Esophagus (tissue), 2 donors: ENCODE results near the gene IZUMO1. TPM values are rescaled to one million over a fixed set of nuclear protein-coding genes. Genes with fewer than 3 reads are reported as not detected.
"Not testable (repeated sequence)": the region's sequence is repeated elsewhere in the genome, so short reads cannot be mapped to it uniquely, and the experiment has no call there.

Source experiments
- H3K27ac ChIP-seq, 2 donors: one replicate each; pipeline ENCODE4 v1.5.1; 2013; ENCODE audit warnings: low read depth in 2 of 2, mild to moderate bottlenecking in 2 of 2, inconsistent platforms in 1 of 2, low read length in 1 of 2, moderate library complexity in 1 of 2
- H3K27me3 ChIP-seq, 2 donors: one replicate each; pipeline ENCODE4 v1.6.1; 2013; ENCODE audit warnings: low read length in 2 of 2, control low read depth in 1 of 2, mild to moderate bottlenecking in 1 of 2; ENCODE audit not compliant: insufficient read depth in 2 of 2, control insufficient read depth in 1 of 2
- H3K36me3 ChIP-seq, 2 donors: one replicate each; pipeline ENCODE4 v1.6.1; 2013; ENCODE audit warnings: low read length in 1 of 2; ENCODE audit not compliant: control insufficient read depth in 2 of 2, insufficient read depth in 2 of 2
- H3K4me1 ChIP-seq, 2 donors: one replicate each; pipeline ENCODE4 v1.6.1; 2013; ENCODE audit warnings: low read length in 1 of 2; ENCODE audit not compliant: control insufficient read depth in 2 of 2, insufficient read depth in 2 of 2
- H3K4me3 ChIP-seq, 2 donors: one replicate each; pipeline ENCODE4 v1.5.1; 2013; ENCODE audit warnings: low read length in 2 of 2, mild to moderate bottlenecking in 2 of 2, low read depth in 1 of 2, moderate library complexity in 1 of 2
- H3K9me3 ChIP-seq, 2 donors: one replicate each; pipeline ENCODE4 v1.6.1; 2013; ENCODE audit warnings: mild to moderate bottlenecking in 2 of 2, low read depth in 1 of 2, low read length in 1 of 2, moderate library complexity in 1 of 2; ENCODE audit not compliant: control insufficient read depth in 2 of 2, insufficient read depth in 1 of 2
- WGBS, 2 donors: extraction: QIAGEN DNeasy Blood & Tissue Kit; methylation state at CpG; one replicate each; pipeline ENCODE4 v1.1.7; 2013; 5-methylcytosine and 5-hydroxymethylcytosine counted together
- polyA plus RNA-seq, 2 donors: library from polyadenylated mRNA; stranded (reverse); fragments of 200-250 nt; gene quantifications; one replicate each; pipeline ENCODE4 v1.2.3, GENCODE V29; 2013
- donor health status: healthy with polysubstance abuse.
- donor health status: Bipolar disorder and iron deficiency.

The IZUMO1 gene
- polyA plus RNA-seq, 2 donors = 0.16 to 0.39 TPM

DNA sequence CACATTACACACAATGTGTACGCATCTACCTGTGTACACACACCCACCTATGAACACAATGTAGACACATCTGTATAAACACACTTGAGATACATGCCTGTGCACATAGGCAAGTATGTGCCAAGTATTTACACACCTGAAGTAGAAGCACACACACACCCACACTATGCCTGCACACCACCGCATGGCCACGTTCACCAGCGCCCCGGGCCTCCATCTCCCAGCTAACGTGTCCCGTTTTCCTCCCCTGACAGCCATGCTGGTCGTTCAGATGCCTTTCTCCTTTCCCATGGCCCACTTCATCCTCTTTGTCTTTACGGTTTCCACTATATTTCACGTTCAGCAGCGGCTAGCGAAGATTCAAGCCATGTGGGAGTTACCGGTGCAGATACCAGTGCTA lies 44.0 kb downstream of the IZUMO1 start:
- H3K27ac ChIP-seq = no peak overlapping the region
- H3K36me3 ChIP-seq = peaks cover 3 to 17% of the 10 kb centered on the region in 2 donors
- H3K27me3 ChIP-seq = no peaks in the 10 kb centered on the region
- H3K9me3 ChIP-seq = no peaks in the 10 kb centered on the region
- 89 to 90% methylated on average over 13 of the region's 13 CpGs for WGBS, 2 donors
- H3K4me3 ChIP-seq = no peak overlapping the region
- H3K4me1 ChIP-seq = no peaks in the 10 kb centered on the region

GRCh38 chr19:48698046-48698445 lies 48.7 kb downstream of the IZUMO1 start:
- peaks cover 0 to 10% of the 10 kb centered on the region in 2 donors for H3K36me3 ChIP-seq
- 37 to 50% methylated on average over 4 of the region's 4 CpGs for WGBS, 2 donors

DNA sequence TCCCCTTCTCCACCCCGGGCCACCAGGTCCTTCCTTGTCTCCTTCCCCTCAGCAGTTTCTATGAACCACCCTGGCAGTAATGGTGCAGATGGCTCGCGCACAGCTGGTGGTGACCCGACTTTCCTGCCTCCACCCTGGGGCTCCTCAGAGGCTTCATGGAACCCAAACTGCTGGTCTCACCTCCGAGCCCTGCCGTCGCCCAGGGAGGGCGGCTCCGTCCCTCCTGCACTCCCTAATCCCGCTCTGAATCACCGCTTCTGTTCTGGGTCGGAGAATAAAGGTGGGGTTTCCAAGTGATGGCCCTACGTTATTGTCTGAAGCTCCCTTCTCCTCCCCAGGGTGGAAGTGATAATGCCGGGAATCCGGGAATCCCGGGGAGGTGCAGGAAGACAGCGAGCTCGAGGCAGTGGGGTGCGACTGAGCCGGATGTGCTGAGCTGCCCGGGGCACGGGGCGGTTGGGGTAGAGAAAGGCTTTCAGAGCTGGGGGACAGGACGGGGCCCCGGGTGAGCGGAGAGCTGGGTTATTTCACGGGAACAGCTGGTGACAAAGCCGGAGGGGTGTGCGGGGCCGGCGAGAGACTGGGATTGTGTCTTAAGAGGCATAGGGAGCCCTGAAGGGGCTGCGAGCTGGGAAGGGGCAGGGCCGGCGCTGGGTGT lies 50.2 kb downstream of the IZUMO1 start:
- Histone ChIP-seq H3K4me1 (peaks cover 0 to 9% of the 10 kb centered on the region in 2 donors), H3K4me3 (peak overlapping the region; percentile 58 to 70), H3K9me3 (no peaks in the 10 kb centered on the region), H3K36me3 (peaks cover 0 to 5% of the 10 kb centered on the region in 2 donors), H3K27me3 (no peaks in the 10 kb centered on the region), H3K27ac (peak overlapping the region; percentile 95 to 97)
- 5% methylated on average over 34 of the region's 34 CpGs for WGBS, 2 donors

More at GRCh38 chr19:48698046-48698445, 48.7 kb downstream of the IZUMO1 start:
- Histone ChIP-seq H3K27ac (peak overlapping the region in 1 of 2 donors; percentile 78), H3K4me3 (no peak overlapping the region), H3K9me3 (no peaks in the 10 kb centered on the region), H3K4me1 (peaks cover 0 to 9% of the 10 kb centered on the region in 2 donors), H3K27me3 (no peaks in the 10 kb centered on the region)

DNA sequence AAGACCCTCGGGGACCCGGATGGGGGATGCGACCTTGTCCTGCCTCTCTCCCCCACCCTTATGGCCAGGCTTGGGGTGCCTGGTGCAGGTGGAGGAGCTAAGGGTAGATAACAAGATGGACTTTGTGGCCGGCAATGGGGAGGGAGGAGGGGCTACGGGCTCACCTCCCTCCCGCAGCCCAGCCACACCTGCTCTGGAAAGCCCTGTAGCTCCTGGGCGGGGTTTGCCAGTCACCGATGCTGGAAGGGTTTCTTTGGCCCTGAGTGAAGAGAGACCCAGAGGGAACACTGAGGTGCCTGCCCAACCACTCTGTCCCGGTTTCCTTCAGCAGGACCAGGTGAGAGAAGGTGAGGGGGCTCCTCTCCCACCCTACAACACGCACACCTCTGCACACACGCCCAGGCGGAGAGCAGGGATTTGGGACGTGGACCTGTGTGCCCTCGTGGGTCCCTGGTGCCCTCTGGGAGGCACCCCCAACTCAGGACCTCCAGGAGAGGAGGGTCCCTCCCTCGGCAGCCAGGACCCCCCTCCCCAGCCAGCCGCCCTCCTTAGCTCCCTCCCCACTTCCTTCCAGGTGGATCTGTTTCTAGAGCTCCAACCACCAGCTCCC lies 50.9 kb downstream of the IZUMO1 start, which contains the start of gene FUT2:
FUT2 (plus strand) TSS at position 229 of the 610 bp plus-strand sequence. CDS start 6,986 bp downstream, outside the sequence.
- no peaks in the 10 kb centered on the region for H3K9me3 ChIP-seq
- peak within 1 kb of the TSS; percentile 58 to 70 for H3K4me3 ChIP-seq
- peaks cover 0 to 2% of the 10 kb centered on the region in 2 donors for H3K36me3 ChIP-seq
- 29 to 31% methylated on average over 13 to 16 of the region's 16 CpGs for WGBS, 2 donors
- H3K4me1 ChIP-seq = peaks cover 0 to 9% of the 10 kb centered on the region in 2 donors
- peak within 1 kb of the TSS; percentile 95 to 97 for H3K27ac ChIP-seq
- H3K27me3 ChIP-seq = no peaks in the 10 kb centered on the region

DNA sequence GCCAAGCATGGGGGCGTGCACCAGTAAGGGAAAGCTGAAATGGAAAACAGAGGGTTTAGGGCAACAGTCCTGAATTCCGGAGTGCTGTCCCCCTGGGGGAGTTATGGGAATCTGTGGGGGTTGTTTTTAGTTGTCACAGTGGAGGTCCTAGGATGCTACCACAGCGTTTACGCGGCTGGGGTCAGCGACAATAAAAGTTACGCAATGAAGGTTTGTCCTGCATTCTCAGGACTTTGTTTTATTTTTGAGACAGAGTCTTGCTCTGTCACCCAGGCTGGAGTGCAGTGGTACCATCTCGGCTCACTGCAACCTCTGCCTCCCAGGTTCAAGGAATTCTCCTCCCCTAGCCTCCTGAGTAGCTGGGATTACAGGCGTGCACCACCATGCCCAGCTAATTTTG lies 53.1 kb downstream of the IZUMO1 start:
- not testable (repeated sequence) for H3K4me3 ChIP-seq, H3K9me3 ChIP-seq, H3K27me3 ChIP-seq, H3K36me3 ChIP-seq, H3K4me1 ChIP-seq, H3K27ac ChIP-seq
- WGBS, 2 donors = 90 to 93% methylated on average over 9 of the region's 9 CpGs

Other genes starting within 250 kb of the IZUMO1 start
- 1 to 10 TPM; 2.9 to 7.5 TPM for gene LMTK3, start 235.1 kb downstream of the IZUMO1 start, polyA plus RNA-seq
- 100 to 1,000 TPM; 295 to 320 TPM for gene SULT2B1, start 194.7 kb downstream of the IZUMO1 start, polyA plus RNA-seq
- gene SPACA4, start 140.2 kb downstream of the IZUMO1 start, polyA plus RNA-seq = 1 to 10 TPM; 1.2 to 1.9 TPM
- 10 to 100 TPM in 1 of 2 donors, 1 to 10 TPM in 1; 6.5 to 26.7 TPM for gene FAM83E, start 131.8 kb downstream of the IZUMO1 start, polyA plus RNA-seq
- gene RPL18, start 127.7 kb downstream of the IZUMO1 start, polyA plus RNA-seq = 1,000 to 10,000 TPM; 2,667 to 2,860 TPM
- gene SPHK2, start 127.4 kb downstream of the IZUMO1 start, polyA plus RNA-seq = 10 to 100 TPM in 1 of 2 donors, 1 to 10 TPM in 1; 9.0 to 15.5 TPM
- 10 to 100 TPM in 1 of 2 donors, 1 to 10 TPM in 1; 8.9 to 13.3 TPM for gene DBP, start 109.5 kb downstream of the IZUMO1 start, polyA plus RNA-seq
- 10 to 100 TPM in 1 of 2 donors, 1 to 10 TPM in 1; 6.8 to 12.7 TPM for gene CA11, start 100.7 kb downstream of the IZUMO1 start, polyA plus RNA-seq
- gene NTN5, start 73.9 kb downstream of the IZUMO1 start, polyA plus RNA-seq = under 1 TPM; 0.25 to 0.39 TPM
- 10 to 100 TPM; 34.5 to 51.8 TPM for gene FUT2, start 50.9 kb downstream of the IZUMO1 start, polyA plus RNA-seq
- 1 to 10 TPM in 1 of 2 donors, under 1 TPM in 1; 0.96 to 1.6 TPM for gene MAMSTR, start 27.2 kb downstream of the IZUMO1 start, polyA plus RNA-seq
- 10 to 100 TPM in 1 of 2 donors, 1 to 10 TPM in 1; 7.0 to 11.4 TPM for gene RASIP1, start 6.3 kb downstream of the IZUMO1 start, polyA plus RNA-seq
- 1 to 10 TPM; 1.1 to 2.4 TPM for gene FUT1, start 5.7 kb upstream of the IZUMO1 start, polyA plus RNA-seq
- gene FGF21, start 8.6 kb upstream of the IZUMO1 start, polyA plus RNA-seq = not detected
- 10 to 100 TPM; 21.9 to 31.4 TPM for gene BCAT2, start 64.1 kb upstream of the IZUMO1 start, polyA plus RNA-seq
- 1 to 10 TPM; 2.2 to 3.4 TPM for gene HSD17B14, start 89.6 kb upstream of the IZUMO1 start, polyA plus RNA-seq
- gene PLEKHA4, start 121.7 kb upstream of the IZUMO1 start, polyA plus RNA-seq = 1 to 10 TPM; 8.6 to 9.2 TPM
- 100 to 1,000 TPM in 1 of 2 donors, 10 to 100 TPM in 1; 38.0 to 145 TPM for gene PPP1R15A, start 125.5 kb upstream of the IZUMO1 start, polyA plus RNA-seq
- under 1 TPM in 1 of 2 donors, not detected in 1; 0.08 TPM for gene TULP2, start 151.8 kb upstream of the IZUMO1 start, polyA plus RNA-seq
- 100 to 1,000 TPM in 1 of 2 donors, 10 to 100 TPM in 1; 88.2 to 116 TPM for gene NUCB1, start 153.4 kb upstream of the IZUMO1 start, polyA plus RNA-seq
- gene DHDH, start 186.8 kb upstream of the IZUMO1 start, polyA plus RNA-seq = 1 to 10 TPM in 1 of 2 donors, under 1 TPM in 1; 0.57 to 1.3 TPM
- gene BAX, start 208.0 kb upstream of the IZUMO1 start, polyA plus RNA-seq = 10 to 100 TPM; 41.7 to 56.9 TPM
- 100 to 1,000 TPM; 645 to 931 TPM for gene FTL, start 218.4 kb upstream of the IZUMO1 start, polyA plus RNA-seq
- gene GYS1, start 246.4 kb upstream of the IZUMO1 start, polyA plus RNA-seq = 10 to 100 TPM; 27.0 to 30.9 TPM
- 10 to 100 TPM; 56.1 to 87.4 TPM for gene RUVBL2, start 247.0 kb upstream of the IZUMO1 start, polyA plus RNA-seq